Astrocyte (in vitro differentiated cells and primary cell): Measurements from ENCODE around the gene BCL11B.

ENCODE experiments used
- CTCF ChIP-seq: IDR thresholded peaks from 2 replicates; pipeline ENCODE4 v1.5.1; 2011; ENCODE audit warnings: low read depth, mild to moderate bottlenecking, inconsistent platforms, low read length, moderate library complexity; ENCODE audit not compliant: insufficient read depth
- EZH2 ChIP-seq: IDR thresholded peaks from 2 replicates; pipeline ENCODE4 v1.6.1; 2012; ENCODE audit warnings: mild to moderate bottlenecking, low read length, inconsistent platforms; ENCODE audit not compliant: insufficient read depth

DNA sequence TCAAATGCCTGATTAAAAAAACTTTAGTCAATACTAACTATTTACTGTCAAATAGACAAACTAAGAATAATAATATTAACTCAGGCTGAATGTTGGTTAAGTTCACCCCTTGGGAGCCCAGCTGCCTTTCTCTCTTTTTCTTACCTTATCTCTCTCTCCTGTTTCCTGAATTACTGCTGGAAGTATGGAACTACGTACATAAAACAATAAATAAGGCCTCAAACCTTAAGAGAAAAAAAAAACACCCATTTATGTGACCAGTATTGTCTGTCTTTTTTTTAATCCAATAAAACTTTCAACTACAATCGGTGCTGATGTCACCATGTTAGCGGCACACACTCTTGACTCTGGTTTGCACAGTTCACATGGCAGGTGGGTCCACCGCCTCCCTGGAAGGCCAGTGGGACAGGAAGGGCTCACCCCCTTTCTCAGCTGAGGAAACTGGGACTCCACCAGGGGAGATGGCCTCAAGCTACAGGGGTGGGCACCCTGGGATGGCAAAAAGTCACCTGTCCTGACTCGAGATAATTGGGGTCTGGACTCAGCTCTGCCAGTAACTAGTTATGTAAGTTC, 21.3 kb downstream of the BCL11B start:
- no peak for TF ChIP-seq CTCF
- TF ChIP-seq EZH2: no peak
